WTC11 (cell line): ENCODE results near the gene P2RY11.

Experiments used
- CBFB ChIP-seq: sonication (generic); formaldehyde crosslinking; IDR thresholded peaks from 2 replicates; pipeline ENCODE4 v1.8.1; 2022; ENCODE audit warnings: mild to moderate bottlenecking, low read depth, missing genetic modification reagents
- ELF4 ChIP-seq: sonication (generic); formaldehyde crosslinking; IDR thresholded peaks from 2 replicates; pipeline ENCODE4 v1.8.1; 2022; ENCODE audit warnings: low read depth, mild to moderate bottlenecking, moderate library complexity, missing genetic modification reagents
- GABPB1 ChIP-seq: sonication (generic); formaldehyde crosslinking; IDR thresholded peaks from 2 replicates; pipeline ENCODE4 v1.8.1; 2023; ENCODE audit warnings: mild to moderate bottlenecking, missing genetic modification reagents
- JAZF1 ChIP-seq: fragments of 250-450 bp; sonication (Bioruptor Pico); IDR thresholded peaks from 2 replicates; pipeline ENCODE4 v1.9.0; 2021; ENCODE audit warnings: moderate library complexity, mild to moderate bottlenecking, inconsistent platforms
- NR1H2 ChIP-seq: sonication (generic); formaldehyde crosslinking; IDR thresholded peaks from 2 replicates; pipeline ENCODE4 v1.9.0; 2021; ENCODE audit warnings: mild to moderate bottlenecking, moderate library complexity, missing genetic modification reagents
- SMAD4 ChIP-seq: sonication (generic); formaldehyde crosslinking; IDR thresholded peaks from 2 replicates; pipeline ENCODE4 v1.8.0; 2022; ENCODE audit warnings: mild to moderate bottlenecking, missing genetic modification reagents
- TF ChIP-seq, protein P1 (sequence below): fragments of 200-600 bp; IDR thresholded peaks from 2 replicates; pipeline ENCODE4 v1.8.0; 2022; ENCODE audit warnings: antibody characterized with exemption
- TF ChIP-seq, protein P2 (sequence below): sonication (generic); formaldehyde crosslinking; IDR thresholded peaks from 2 replicates; pipeline ENCODE4 v1.8.1; 2023; ENCODE audit warnings: mild to moderate bottlenecking, moderate library complexity, missing genetic modification reagents
- TF ChIP-seq, protein P3 (sequence below): sonication (generic); formaldehyde crosslinking; IDR thresholded peaks from 2 replicates; pipeline ENCODE4 v1.8.0; 2022; ENCODE audit warnings: mild to moderate bottlenecking, missing genetic modification reagents
- TF ChIP-seq, protein P4 (sequence below): sonication (generic); formaldehyde crosslinking; IDR thresholded peaks from 2 replicates; pipeline ENCODE4 v1.8.1; 2023; ENCODE audit warnings: mild to moderate bottlenecking, missing genetic modification reagents
- TF ChIP-seq, protein P5 (sequence below): sonication (generic); formaldehyde crosslinking; IDR thresholded peaks from 2 replicates; pipeline ENCODE4 v1.8.1; 2023; ENCODE audit warnings: mild to moderate bottlenecking, missing genetic modification reagents, moderate library complexity
- TF ChIP-seq, protein P6 (sequence below): sonication (generic); formaldehyde crosslinking; IDR thresholded peaks from 2 replicates; pipeline ENCODE4 v1.8.1; 2022; ENCODE audit warnings: mild to moderate bottlenecking, moderate library complexity, missing genetic modification reagents

DNA sequence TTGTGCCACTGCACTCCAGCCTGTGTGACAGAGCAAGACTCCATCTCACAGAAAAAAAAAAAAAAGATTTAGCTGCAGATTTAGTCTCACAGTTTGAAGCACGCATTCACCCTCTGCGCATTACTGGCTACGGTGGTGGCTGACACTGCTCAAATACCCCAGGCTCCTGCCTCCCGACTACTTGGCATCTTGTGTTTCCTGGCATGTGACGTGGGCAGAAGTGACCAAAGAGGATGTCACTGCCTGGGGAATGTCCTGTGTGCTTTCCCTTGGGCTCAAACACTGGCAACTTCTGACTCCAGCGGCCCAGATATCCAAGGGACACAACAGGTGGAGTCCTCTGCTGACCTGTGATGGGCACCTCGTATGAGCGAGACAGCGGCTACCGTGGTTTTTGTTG lies 32.9 kb downstream of the P2RY11 start:
- TF ChIP-seq, protein P1, sequence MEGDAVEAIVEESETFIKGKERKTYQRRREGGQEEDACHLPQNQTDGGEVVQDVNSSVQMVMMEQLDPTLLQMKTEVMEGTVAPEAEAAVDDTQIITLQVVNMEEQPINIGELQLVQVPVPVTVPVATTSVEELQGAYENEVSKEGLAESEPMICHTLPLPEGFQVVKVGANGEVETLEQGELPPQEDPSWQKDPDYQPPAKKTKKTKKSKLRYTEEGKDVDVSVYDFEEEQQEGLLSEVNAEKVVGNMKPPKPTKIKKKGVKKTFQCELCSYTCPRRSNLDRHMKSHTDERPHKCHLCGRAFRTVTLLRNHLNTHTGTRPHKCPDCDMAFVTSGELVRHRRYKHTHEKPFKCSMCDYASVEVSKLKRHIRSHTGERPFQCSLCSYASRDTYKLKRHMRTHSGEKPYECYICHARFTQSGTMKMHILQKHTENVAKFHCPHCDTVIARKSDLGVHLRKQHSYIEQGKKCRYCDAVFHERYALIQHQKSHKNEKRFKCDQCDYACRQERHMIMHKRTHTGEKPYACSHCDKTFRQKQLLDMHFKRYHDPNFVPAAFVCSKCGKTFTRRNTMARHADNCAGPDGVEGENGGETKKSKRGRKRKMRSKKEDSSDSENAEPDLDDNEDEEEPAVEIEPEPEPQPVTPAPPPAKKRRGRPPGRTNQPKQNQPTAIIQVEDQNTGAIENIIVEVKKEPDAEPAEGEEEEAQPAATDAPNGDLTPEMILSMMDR: no peak
- TF ChIP-seq NR1H2 (CRISPR knock-in tag): no peak
- no peak for TF ChIP-seq ELF4 (CRISPR knock-in tag)
- TF ChIP-seq, protein P2, sequence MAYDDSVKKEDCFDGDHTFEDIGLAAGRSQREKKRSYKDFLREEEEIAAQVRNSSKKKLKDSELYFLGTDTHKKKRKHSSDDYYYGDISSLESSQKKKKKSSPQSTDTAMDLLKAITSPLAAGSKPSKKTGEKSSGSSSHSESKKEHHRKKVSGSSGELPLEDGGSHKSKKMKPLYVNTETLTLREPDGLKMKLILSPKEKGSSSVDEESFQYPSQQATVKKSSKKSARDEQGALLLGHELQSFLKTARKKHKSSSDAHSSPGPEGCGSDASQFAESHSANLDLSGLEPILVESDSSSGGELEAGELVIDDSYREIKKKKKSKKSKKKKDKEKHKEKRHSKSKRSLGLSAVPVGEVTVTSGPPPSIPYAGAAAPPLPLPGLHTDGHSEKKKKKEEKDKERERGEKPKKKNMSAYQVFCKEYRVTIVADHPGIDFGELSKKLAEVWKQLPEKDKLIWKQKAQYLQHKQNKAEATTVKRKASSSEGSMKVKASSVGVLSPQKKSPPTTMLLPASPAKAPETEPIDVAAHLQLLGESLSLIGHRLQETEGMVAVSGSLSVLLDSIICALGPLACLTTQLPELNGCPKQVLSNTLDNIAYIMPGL (CRISPR knock-in tag): no peak
- no peak for TF ChIP-seq JAZF1 (CRISPR knock-in tag)
- TF ChIP-seq, protein P3, sequence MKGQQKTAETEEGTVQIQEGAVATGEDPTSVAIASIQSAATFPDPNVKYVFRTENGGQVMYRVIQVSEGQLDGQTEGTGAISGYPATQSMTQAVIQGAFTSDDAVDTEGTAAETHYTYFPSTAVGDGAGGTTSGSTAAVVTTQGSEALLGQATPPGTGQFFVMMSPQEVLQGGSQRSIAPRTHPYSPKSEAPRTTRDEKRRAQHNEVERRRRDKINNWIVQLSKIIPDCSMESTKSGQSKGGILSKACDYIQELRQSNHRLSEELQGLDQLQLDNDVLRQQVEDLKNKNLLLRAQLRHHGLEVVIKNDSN (CRISPR knock-in tag): no peak
- TF ChIP-seq GABPB1: no peak
- TF ChIP-seq, protein P4, sequence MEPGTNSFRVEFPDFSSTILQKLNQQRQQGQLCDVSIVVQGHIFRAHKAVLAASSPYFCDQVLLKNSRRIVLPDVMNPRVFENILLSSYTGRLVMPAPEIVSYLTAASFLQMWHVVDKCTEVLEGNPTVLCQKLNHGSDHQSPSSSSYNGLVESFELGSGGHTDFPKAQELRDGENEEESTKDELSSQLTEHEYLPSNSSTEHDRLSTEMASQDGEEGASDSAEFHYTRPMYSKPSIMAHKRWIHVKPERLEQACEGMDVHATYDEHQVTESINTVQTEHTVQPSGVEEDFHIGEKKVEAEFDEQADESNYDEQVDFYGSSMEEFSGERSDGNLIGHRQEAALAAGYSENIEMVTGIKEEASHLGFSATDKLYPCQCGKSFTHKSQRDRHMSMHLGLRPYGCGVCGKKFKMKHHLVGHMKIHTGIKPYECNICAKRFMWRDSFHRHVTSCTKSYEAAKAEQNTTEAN (CRISPR knock-in tag): no peak
- no peak for TF ChIP-seq SMAD4 (CRISPR knock-in tag)
- TF ChIP-seq CBFB: no peak
- TF ChIP-seq, protein P5, sequence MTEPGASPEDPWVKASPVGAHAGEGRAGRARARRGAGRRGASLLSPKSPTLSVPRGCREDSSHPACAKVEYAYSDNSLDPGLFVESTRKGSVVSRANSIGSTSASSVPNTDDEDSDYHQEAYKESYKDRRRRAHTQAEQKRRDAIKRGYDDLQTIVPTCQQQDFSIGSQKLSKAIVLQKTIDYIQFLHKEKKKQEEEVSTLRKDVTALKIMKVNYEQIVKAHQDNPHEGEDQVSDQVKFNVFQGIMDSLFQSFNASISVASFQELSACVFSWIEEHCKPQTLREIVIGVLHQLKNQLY (CRISPR knock-in tag): no peak
- TF ChIP-seq, protein P6, sequence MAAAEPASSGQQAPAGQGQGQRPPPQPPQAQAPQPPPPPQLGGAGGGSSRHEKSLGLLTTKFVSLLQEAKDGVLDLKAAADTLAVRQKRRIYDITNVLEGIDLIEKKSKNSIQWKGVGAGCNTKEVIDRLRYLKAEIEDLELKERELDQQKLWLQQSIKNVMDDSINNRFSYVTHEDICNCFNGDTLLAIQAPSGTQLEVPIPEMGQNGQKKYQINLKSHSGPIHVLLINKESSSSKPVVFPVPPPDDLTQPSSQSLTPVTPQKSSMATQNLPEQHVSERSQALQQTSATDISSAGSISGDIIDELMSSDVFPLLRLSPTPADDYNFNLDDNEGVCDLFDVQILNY (CRISPR knock-in tag): no peak
